ENCODE results near the gene GON4L.
"Not testable (repeated sequence)": the region's sequence is repeated elsewhere in the genome, so short reads cannot be mapped to it uniquely, and the experiment has no call there.

GRCh38 chr1:155763989-155764388 is 93.0 kb downstream of the GON4L start:
- TF ChIP-seq EZH2 (IDR thresholded peaks at IDR 0.05; ENCODE audit: low read depth, unreplicated experiment); CTCF (conservative IDR thresholded peaks at IDR 0.05; ENCODE audit: low read depth in 2 of 2); POLR2AphosphoS5 (IDR thresholded peaks at IDR 0.05; ENCODE audit: low read depth); REST (IDR thresholded peaks at IDR 0.05; ENCODE audit: unreplicated experiment); EZH2phosphoT487 (IDR thresholded peaks at IDR 0.05; ENCODE audit: unreplicated experiment); CREB1 (CRISPR knock-in tag; IDR thresholded peaks at IDR 0.05; ENCODE audit: low read depth); NANOG (IDR thresholded peaks at IDR 0.05; ENCODE audit: borderline replicate concordance); ZNF114 (CRISPR knock-in tag; IDR thresholded peaks at IDR 0.05); STAT1 (IDR thresholded peaks at IDR 0.05; ENCODE audit: unreplicated experiment); ETS1 (IDR thresholded peaks at IDR 0.05); JUNB (IDR thresholded peaks at IDR 0.05; ENCODE audit: unreplicated experiment); ZNF462 (CRISPR knock-in tag; IDR thresholded peaks at IDR 0.05); ZNF331 (CRISPR knock-in tag; IDR thresholded peaks at IDR 0.05; ENCODE audit: low read depth): not testable (repeated sequence)
